KBM-7 (cell line): Measurements from ENCODE around the gene SNRNP25.
A peak's percentile ranks its signal among the peaks of the same experiment; 100 is the strongest.

ENCODE experiments used
- DNase-seq: peaks from one replicate; pipeline ENCODE4 v3.0.0-alpha.2; 2015
- in situ Hi-C: fragments of 300-500 bp; cut with MboI; formaldehyde crosslinking; loops from 2 replicates; pipeline ENCODE4 v1.14.3; 2020; ENCODE audit warnings: low sequenced_read_pairs, low pct_unique_long_range_greater_than_20kb, mixed read lengths

SNRNP25 gene

GRCh38 chr16:60929-61878 lies 7.6 kb downstream of the SNRNP25 start:
- in situ Hi-C loops, result no loop called here
- DNase-seq, result no peak

DNA sequence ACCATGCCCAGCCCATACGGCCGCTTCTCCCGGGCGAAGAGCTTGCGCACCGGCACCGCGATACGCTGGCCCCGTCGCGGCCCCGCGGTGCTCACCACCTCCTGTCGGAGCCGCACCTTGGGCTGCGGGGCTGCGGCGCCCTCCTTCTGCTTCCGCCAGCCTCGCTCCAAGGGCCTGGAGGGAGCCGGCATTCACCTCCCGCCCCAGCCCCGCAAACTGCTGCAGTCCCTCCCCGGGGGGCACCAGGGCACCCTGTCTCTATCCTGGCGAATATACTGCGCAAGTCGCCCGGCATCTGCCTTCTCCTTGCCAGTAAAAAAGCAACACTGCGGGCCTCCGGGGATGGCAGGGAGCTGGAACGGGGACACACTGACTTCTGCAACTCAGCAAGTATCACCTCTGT lies 8.3 kb downstream of the SNRNP25 start:
- in situ Hi-C loops, result no loop called here
- no peak for DNase-seq

GRCh38 chr16:62283-62967 lies 8.8 kb downstream of the SNRNP25 start:
- DNase-seq, result no peak
- in situ Hi-C loops, result no loop called here

DNA sequence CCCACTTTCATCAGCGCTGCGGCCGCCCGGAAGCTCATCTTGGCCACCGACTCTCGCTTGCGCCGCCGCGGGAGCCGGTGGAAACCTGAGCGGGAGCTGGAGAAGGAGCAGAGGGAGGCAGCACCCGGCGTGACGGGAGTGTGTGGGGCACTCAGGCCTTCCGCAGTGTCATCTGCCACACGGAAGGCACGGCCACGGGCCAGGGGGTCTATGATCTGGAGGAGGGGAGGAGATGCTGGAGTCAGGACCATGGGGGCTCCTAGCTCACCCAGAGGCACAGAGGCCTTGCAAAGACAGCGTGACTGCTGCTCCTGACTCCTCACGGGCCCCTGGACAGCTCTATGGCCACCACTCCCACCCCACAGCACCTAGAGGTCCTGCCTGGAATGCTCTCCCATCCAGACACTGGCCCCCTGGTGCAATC lies 9.4 kb downstream of the SNRNP25 start:
- in situ Hi-C loops, result no loop called here
- no peak for DNase-seq

DNA sequence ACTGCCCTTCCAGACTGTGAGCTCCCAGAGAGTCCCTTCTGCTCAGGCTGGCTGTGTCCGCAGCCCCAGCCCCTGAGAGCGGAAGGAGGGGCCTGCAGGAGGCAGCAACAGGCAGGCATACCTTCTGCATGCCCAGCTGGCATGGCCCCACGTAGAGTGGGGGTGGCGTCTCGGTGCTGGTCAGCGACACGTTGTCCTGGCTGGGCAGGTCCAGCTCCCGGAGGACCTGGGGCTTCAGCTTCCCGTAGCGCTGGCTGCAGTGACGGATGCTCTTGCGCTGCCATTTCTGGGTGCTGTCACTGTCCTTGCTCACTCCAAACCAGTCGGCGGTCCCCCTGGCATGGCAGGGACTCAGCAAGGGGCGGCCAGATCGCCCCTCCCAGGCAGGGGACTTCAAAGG lies 9.8 kb downstream of the SNRNP25 start:
- in situ Hi-C loops, result no loop called here
- no peak for DNase-seq

- in situ Hi-C loops, result no loop called here
- DNase-seq, result no peak
Measured at GRCh38 chr16:63998-64913, 10.6 kb downstream of the SNRNP25 start.

GRCh38 chr16:64914-65255 lies 11.3 kb downstream of the SNRNP25 start:
- in situ Hi-C loops, result no loop called here
- no peak for DNase-seq

DNA sequence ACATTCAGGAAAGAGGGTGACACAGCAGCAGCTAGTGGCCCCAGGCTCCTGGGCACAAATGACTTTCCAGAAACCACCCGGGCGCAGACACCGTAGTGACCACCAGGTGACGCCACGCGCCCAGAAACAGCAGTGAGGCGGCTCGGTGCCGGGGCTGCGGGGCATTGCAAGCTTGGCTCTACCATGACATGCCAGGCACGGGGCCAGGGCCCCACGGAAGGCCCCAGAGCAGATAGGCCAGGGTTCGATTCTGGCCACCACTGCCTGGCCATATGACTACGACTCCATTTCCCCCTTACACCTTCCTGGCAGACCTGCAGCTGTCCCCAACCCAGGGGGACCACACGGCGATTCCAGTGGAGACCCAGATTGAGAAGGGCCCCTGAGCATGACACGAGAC lies 12.1 kb downstream of the SNRNP25 start:
- in situ Hi-C loops, result no loop called here
- peak; percentile 89 for DNase-seq

- no peak for DNase-seq
- in situ Hi-C loops, result no loop called here
Measured at GRCh38 chr16:66309-67182, 12.9 kb downstream of the SNRNP25 start.

DNA sequence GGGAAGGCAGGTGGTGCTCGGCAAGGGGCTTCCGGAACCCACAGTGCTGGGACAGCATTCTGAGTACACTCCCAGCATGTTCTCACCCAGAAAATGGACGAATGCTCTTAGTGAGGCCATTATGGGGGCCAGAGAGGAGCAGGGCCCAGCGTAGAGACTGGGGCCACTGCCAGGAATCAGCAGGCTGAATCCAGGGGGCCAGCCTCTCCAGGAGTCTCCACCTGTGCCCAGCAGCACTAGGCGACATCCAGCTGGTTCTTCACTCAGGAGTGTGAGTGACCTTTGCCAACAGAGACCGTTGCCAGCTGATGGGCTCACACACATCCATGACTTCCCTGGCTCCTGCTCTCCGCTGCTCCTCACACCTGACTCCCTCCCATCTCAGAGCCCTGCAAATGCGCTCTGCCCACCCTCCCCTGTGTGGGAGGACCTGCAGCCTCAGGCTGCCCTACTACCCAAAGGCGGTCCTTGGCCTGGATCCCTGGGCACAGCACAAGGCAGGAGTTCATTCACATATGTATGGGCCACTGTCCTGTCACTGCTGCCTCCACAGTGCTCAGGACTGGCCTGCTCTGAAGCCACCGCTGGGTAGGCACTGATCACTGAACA lies 13.7 kb downstream of the SNRNP25 start:
- in situ Hi-C loops, result no loop called here
- DNase-seq, result no peak

GRCh38 chr16:67884-68789 lies 14.5 kb downstream of the SNRNP25 start:
- no peak for DNase-seq
- in situ Hi-C loops, result no loop called here

GRCh38 chr16:69181-69580 lies 15.6 kb downstream of the SNRNP25 start:
- in situ Hi-C loops, result no loop called here
- DNase-seq, result no peak

DNA sequence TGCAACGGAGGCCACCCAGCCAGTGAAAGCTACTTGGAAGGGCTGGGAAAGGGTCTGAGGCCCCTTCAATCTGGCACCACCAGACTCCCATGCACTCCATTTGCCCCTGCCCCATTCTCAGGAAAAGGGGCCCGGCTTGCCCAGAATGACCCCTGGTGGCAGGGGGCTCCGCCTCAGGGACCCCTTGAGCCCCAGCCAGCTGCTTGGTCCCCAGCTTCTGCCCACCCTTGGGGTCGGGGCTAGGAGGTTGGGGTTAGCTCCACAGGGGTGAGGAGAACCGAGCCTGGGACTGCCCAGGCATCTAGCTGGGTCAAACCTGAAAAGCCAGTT lies 17.5 kb downstream of the SNRNP25 start:
- no peak for DNase-seq
- in situ Hi-C loops, result no loop called here

- in situ Hi-C loops, result no loop called here
- DNase-seq, result no peak
Measured at GRCh38 chr16:71540-72401, 18.1 kb downstream of the SNRNP25 start.

GRCh38 chr16:72561-73548 lies 19.2 kb downstream of the SNRNP25 start, which contains the start of gene RHBDF1:
Gene RHBDF1 (minus strand): TSS chr16:72631. CDS start chr16:65015, 7,616 bp downstream.
- in situ Hi-C loops, result no loop called here
- DNase-seq, result no peak
